H1 (cell line): ENCODE measurements around the gene SLC7A14. TPM values are rescaled to one million over a fixed set of nuclear protein-coding genes. Genes with fewer than 3 reads are reported as not detected.

Source experiments
- SIX5 ChIP-seq: IDR thresholded peaks from 2 replicates; pipeline ENCODE4 v1.6.1; 2011; ENCODE audit warnings: mild to moderate bottlenecking, low read depth, low read length
- polyA plus RNA-seq, 7 experiments: library from polyadenylated mRNA; depleted of rRNA in 3 of 7; stranded (reverse) in 5 of 7; unstranded in 2 of 7; fragments of >200 nt in 5 of 7; fragments of 200-250 nt in 2 of 7; gene quantifications; 1 replicate in 5 of 7; 2 replicates in 1 of 7; 4 replicates in 1 of 7; pipeline versions ENCODE4 v1.2.1 to v1.2.3, GENCODE V29; 2011 to 2013; ENCODE audit warnings: missing spikeins in 2 of 7, mixed read lengths in 2 of 7
- total RNA-seq: library from RNA; stranded (reverse); fragmentation: NEBNext Ultra II Directional; extraction: Animal tissue kit (Norgen Biotek cat#: 25700); gene quantifications from 2 replicates; pipeline ENCODE4 v1.2.1, GENCODE V29; 2021

Gene SLC7A14
- total and polyA plus RNA-seq, 2 of the 8 experiments (the other 6 are each of a cell fraction or from before 2014, with no cell fraction given): 0.21 to 0.95 TPM

DNA sequence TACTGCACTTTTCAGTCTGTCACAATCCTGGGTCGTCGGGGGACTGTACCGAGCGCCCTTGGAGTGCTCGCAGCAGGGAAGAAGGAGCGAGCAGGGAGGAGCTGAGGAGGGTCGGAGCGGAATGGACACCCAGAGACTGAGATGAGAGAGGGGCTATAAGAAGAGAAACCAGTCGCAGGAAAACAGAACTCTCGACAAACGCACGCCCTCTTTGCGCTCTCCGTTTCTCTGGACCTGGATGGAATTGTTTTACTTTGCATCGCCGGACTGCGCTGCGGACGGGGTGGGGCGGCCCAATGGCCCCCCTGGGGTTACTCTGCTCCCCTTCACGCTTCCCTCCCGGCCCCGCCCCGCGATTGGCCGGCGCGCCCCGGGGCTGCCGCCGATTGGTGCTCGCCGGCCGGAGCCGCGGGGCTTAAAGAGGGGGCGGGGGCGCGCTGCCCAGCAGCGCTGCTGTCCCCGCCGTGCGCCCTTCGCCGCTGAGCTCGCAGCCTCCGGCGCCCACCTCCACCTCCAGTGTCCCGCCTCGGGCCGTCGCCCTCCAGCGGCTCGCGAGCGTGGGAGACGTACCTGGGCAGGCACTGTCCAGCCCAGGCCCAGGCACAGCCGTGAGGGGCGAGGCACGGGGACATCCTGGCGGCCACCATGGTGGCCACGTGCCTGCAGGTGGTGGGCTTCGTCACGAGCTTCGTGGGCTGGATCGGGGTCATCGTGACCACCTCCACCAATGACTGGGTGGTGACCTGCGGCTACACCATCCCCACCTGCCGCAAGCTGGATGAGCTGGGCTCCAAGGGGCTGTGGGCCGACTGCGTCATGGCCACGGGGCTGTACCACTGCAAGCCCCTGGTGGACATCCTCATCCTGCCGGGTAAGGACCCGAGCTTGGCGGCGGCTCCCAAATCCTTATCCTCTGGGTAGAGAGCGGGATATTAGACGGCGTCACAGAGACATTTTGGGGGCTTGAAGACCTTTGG, 167.2 kb downstream of the SLC7A14 start, which contains the start of gene CLDN11 (continued):
- no peak for TF ChIP-seq SIX5
